Parathyroid adenoma (tissue), 2 donors: Measurements from ENCODE around the gene SGO2.

Experiments
- H2AFZ ChIP-seq: fragments of 300-600 bp; sonication (generic); one replicate; pipeline ENCODE4 v1.7.0; 2017; ENCODE audit warnings: antibody characterized with exemption, mild to moderate bottlenecking
- H3K27ac ChIP-seq: fragments of 300-600 bp; sonication (generic); one replicate; pipeline ENCODE4 v1.7.0; 2017
- H3K27me3 ChIP-seq: fragments of 300-600 bp; sonication (generic); one replicate; pipeline ENCODE4 v1.7.0; 2017; ENCODE audit warnings: low read length; ENCODE audit not compliant: control insufficient read depth, insufficient read depth
- H3K36me3 ChIP-seq: fragments of 300-600 bp; sonication (generic); one replicate; pipeline ENCODE4 v1.7.0; 2017; ENCODE audit warnings: low read length; ENCODE audit not compliant: control insufficient read depth, insufficient read depth
- H3K4me1 ChIP-seq: fragments of 300-600 bp; sonication (generic); one replicate; pipeline ENCODE4 v1.7.0; 2017; ENCODE audit warnings: control low read depth
- H3K4me2 ChIP-seq: fragments of 300-600 bp; sonication (generic); one replicate; pipeline ENCODE4 v1.7.0; 2017; ENCODE audit warnings: low read length
- H3K4me3 ChIP-seq: fragments of 300-600 bp; sonication (generic); one replicate; pipeline ENCODE4 v1.7.0; 2017; ENCODE audit warnings: low read depth, low read length
- H3K79me2 ChIP-seq: fragments of 300-600 bp; sonication (generic); one replicate; pipeline ENCODE4 v1.7.0; 2017; ENCODE audit warnings: control low read depth
- H3K9ac ChIP-seq: fragments of 300-600 bp; sonication (generic); one replicate; pipeline ENCODE4 v1.7.0; 2017; ENCODE audit warnings: mild to moderate bottlenecking
- H3K9me3 ChIP-seq: fragments of 300-600 bp; sonication (generic); one replicate; pipeline ENCODE4 v1.7.0; 2017; ENCODE audit warnings: low read length; ENCODE audit not compliant: control insufficient read depth
- CTCF ChIP-seq: fragments of 300-600 bp; sonication (generic); IDR thresholded peaks from one replicate; pipeline ENCODE4 v1.7.0; 2017; ENCODE audit warnings: antibody characterized with exemption, mild to moderate bottlenecking
- donor health status: primary hyperparathyroidism.

The SGO2 gene

GRCh38 chr2:200482194-200482593 is 43.8 kb upstream of the SGO2 start:
- no peaks in the 10 kb centered on the region for H3K4me1 ChIP-seq
- no peak overlapping the region for H3K4me2 ChIP-seq

GRCh38 chr2:200483729-200484198 is 42.2 kb upstream of the SGO2 start:
- H2AFZ ChIP-seq: no peak overlapping the region
- H3K4me1 ChIP-seq: no peaks in the 10 kb centered on the region
- no peak overlapping the region for H3K27ac ChIP-seq
- no peak overlapping the region for H3K4me2 ChIP-seq
- no peak overlapping the region for H3K9ac ChIP-seq
- no peaks in the 10 kb centered on the region for H3K79me2 ChIP-seq
- no peaks in the 10 kb centered on the region for H3K36me3 ChIP-seq
- no peak overlapping the region for H3K4me3 ChIP-seq
- peak; percentile 43 for TF ChIP-seq CTCF
- H3K27me3 ChIP-seq: no peaks in the 10 kb centered on the region
- H3K9me3 ChIP-seq: no peaks in the 10 kb centered on the region

More at GRCh38 chr2:200482194-200482593, 43.8 kb upstream of the SGO2 start:
- Histone ChIP-seq H3K27ac (no peak overlapping the region), H3K9me3 (no peaks in the 10 kb centered on the region), H3K27me3 (no peaks in the 10 kb centered on the region), H3K9ac (no peak overlapping the region), H2AFZ (no peak overlapping the region), H3K36me3 (no peaks in the 10 kb centered on the region), H3K79me2 (no peaks in the 10 kb centered on the region), H3K4me3 (no peak overlapping the region)
- TF ChIP-seq CTCF: no peak

- H3K4me1 ChIP-seq: no peaks in the 10 kb centered on the region
- H3K36me3 ChIP-seq: no peaks in the 10 kb centered on the region
- H3K4me3 ChIP-seq: no peak overlapping the region
Measured at GRCh38 chr2:200484934-200485333, 41.1 kb upstream of the SGO2 start.

GRCh38 chr2:200486529-200486928 is 39.5 kb upstream of the SGO2 start:
- Histone ChIP-seq H3K9me3 (no peaks in the 10 kb centered on the region), H3K36me3 (no peaks in the 10 kb centered on the region), H3K4me2 (no peak overlapping the region), H3K27ac (no peak overlapping the region), H3K4me1 (no peaks in the 10 kb centered on the region), H3K27me3 (no peaks in the 10 kb centered on the region), H2AFZ (no peak overlapping the region), H3K4me3 (no peak overlapping the region), H3K79me2 (no peaks in the 10 kb centered on the region), H3K9ac (no peak overlapping the region)
- no peak for TF ChIP-seq CTCF

More at GRCh38 chr2:200484934-200485333, 41.1 kb upstream of the SGO2 start:
- Histone ChIP-seq H3K27ac (no peak overlapping the region), H3K79me2 (no peaks in the 10 kb centered on the region), H3K9ac (no peak overlapping the region), H3K27me3 (no peaks in the 10 kb centered on the region), H3K9me3 (no peaks in the 10 kb centered on the region), H3K4me2 (no peak overlapping the region), H2AFZ (no peak overlapping the region)
- no peak for TF ChIP-seq CTCF

GRCh38 chr2:200488169-200488568 is 37.8 kb upstream of the SGO2 start:
- no peak overlapping the region for H3K9ac ChIP-seq
- H3K4me1 ChIP-seq: no peaks in the 10 kb centered on the region
- no peak overlapping the region for H2AFZ ChIP-seq
- no peaks in the 10 kb centered on the region for H3K27me3 ChIP-seq
- H3K27ac ChIP-seq: no peak overlapping the region
- H3K4me2 ChIP-seq: no peak overlapping the region
- H3K36me3 ChIP-seq: no peaks in the 10 kb centered on the region
- no peaks in the 10 kb centered on the region for H3K9me3 ChIP-seq
- no peaks in the 10 kb centered on the region for H3K79me2 ChIP-seq
- no peak for TF ChIP-seq CTCF
- no peak overlapping the region for H3K4me3 ChIP-seq
